ENCODE data around the gene CABLES2.

CABLES2 gene

GRCh38 chr20:62345681-62346370 lies 61.3 kb downstream of the CABLES2 start:
- DNase-seq, result no peak

DNA sequence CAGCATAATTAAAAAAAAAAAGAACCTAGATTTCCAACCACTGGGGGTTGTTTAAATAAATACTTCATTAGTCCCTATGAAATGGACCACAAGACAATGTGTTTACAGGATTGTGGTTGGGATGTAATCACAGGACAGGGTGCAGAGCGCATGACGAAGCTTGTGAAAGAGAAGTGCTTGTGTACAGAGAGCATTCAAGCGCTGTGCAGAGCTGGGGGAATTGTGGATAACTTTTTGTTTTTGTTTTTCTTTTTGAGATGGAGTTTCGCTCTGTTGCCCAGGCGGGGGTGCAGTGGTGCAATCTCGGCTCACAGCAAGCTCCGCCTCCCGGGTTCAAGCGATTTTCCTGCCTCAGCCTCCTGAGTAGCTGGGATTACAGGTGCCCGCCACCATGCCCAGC lies 62.3 kb downstream of the CABLES2 start:
- no peak for DNase-seq

- DNase-seq, result no peak
These were observed 63.0 kb downstream of the CABLES2 start for GRCh38 chr20:62344092-62344491.

GRCh38 chr20:62342910-62343309 lies 64.2 kb downstream of the CABLES2 start:
- peak; percentile 9 for DNase-seq

- no peak for DNase-seq
These were observed 67.4 kb downstream of the CABLES2 start for GRCh38 chr20:62339647-62340062.

All from NCI-H2171 treated with DMSO at 0.1 percent for 48 hours (cell line).